Measurements from ENCODE around the gene FOXN3.
A peak's percentile ranks its signal among the peaks of the same experiment; 100 is the strongest.

Gene FOXN3

DNA sequence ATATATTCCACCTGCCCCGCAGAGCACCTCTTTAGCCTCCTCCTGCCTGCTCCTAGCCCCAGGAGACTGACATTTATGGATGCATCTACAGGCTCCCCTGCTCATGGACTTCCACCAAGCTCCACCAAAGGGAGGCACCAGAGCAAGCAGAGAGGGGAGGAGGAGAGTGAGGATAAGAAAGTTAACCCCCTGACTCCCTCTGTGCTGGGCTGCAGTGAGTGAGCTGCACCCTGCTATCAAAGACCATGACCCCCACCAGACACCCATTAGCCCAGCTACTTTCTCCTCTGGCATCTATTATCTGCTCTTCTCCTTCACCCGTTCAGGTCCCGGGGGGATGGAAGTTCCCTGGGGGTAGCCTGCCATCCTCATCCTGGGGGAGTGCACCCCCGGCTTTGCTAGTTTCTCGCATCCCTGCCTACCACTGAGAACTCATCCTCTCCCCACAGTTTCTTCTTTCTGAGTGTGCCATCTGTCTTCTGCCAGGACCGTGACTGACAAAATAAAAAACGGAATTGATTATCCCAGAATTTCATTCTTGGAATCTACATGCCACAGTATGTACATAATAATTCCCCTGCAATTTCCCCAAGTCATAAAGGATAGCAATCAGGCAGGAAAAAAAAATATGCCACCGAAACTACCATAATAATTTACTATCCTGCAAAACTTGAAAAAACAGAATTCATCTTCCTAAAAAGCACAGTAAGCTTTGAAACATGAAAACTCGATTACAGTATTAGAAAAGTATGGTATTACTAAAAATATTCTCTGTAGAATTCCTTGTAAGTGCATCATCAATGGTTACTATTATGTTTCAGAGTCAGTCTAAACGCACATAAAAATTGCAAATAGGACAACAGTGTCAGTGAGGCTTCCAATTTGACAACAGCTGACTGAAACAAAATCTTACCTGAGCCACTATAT is 45.2 kb downstream of the FOXN3 start:
- peaks cover 76% of the 10 kb centered on the region for H3K4me1 Mint-ChIP-seq (ENCODE audit: low read depth)
- no peak overlapping the region for H3K4me3 Mint-ChIP-seq
- no peak overlapping the region for H3K27ac Mint-ChIP-seq
- no peaks in the 10 kb centered on the region for H3K27me3 Mint-ChIP-seq
- peaks cover 4% of the 10 kb centered on the region for H3K9me3 Mint-ChIP-seq
- peaks cover 27% of the 10 kb centered on the region for H3K36me3 Mint-ChIP-seq (ENCODE audit: low read depth)

DNA sequence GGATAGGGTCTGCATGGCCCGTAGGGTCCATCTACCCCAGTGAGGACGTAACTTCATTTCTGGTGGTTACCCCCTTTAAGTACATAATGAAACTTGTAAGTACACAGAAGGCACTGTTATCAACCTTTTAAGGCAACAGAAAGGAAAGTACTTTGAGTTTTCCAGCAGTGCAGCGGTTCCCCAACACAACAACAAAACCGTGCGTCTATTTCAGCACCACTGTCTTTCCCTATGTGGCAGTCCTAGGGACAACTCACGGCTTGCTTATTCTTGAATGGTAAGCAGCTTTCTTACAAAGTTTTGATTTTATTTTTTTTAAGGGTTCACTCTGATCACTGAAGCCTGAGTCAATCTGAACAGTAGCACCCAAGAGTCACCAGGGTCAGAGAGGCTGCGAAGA is 46.3 kb downstream of the FOXN3 start:
- Mint-ChIP-seq H3K27ac (no peak overlapping the region), H3K4me1 (ENCODE audit: low read depth) (peaks cover 80% of the 10 kb centered on the region), H3K27me3 (no peaks in the 10 kb centered on the region), H3K9me3 (peaks cover 4% of the 10 kb centered on the region), H3K4me3 (no peak overlapping the region), H3K36me3 (ENCODE audit: low read depth) (peaks cover 27% of the 10 kb centered on the region)

DNA sequence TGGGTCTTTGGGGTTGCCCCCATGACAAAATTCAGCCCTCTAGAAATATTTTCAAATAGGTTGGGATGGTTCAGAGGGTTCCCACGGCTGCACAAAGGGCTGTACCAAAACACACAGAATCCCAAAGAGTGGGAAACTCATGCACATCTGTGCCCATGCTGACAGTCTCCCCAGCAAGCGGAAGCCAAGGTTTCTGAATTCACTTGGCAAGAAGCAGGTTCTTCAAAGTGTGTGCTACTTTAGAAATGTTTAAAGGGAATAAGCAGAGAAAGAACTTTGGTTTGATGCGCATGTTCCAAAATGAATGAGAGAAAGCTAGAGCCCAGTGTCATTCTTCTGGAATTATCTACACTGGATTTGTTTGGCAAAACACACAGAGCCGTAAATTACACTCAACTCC is 46.7 kb downstream of the FOXN3 start:
- Mint-ChIP-seq H3K4me1 (ENCODE audit: low read depth) (peaks cover 82% of the 10 kb centered on the region), H3K27ac (no peak overlapping the region), H3K36me3 (ENCODE audit: low read depth) (peaks cover 27% of the 10 kb centered on the region), H3K4me3 (no peak overlapping the region), H3K27me3 (no peaks in the 10 kb centered on the region), H3K9me3 (peaks cover 4% of the 10 kb centered on the region)

DNA sequence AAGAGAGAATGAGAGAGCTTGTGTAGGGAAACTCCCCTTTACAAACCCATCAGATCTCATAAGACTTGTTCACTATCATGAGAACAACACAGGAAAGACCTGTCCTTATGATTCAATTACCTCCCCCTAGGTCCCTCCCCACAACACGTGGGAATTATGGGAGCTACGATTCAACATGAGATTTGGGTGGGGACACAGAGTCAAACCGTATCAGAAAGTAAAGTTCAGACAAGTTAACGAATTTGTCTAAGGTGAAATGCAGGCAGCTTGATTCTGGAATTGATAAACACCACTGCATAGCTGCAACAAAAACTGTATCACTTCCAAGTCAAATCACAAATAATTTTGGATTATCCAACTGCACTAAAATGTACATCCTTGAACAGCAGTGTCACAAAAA is 47.4 kb downstream of the FOXN3 start:
- Mint-ChIP-seq H3K9me3 (peaks cover 4% of the 10 kb centered on the region), H3K4me3 (no peak overlapping the region), H3K27me3 (no peaks in the 10 kb centered on the region), H3K27ac (no peak overlapping the region), H3K36me3 (ENCODE audit: low read depth) (peaks cover 24% of the 10 kb centered on the region), H3K4me1 (ENCODE audit: low read depth) (peaks cover 83% of the 10 kb centered on the region)

DNA sequence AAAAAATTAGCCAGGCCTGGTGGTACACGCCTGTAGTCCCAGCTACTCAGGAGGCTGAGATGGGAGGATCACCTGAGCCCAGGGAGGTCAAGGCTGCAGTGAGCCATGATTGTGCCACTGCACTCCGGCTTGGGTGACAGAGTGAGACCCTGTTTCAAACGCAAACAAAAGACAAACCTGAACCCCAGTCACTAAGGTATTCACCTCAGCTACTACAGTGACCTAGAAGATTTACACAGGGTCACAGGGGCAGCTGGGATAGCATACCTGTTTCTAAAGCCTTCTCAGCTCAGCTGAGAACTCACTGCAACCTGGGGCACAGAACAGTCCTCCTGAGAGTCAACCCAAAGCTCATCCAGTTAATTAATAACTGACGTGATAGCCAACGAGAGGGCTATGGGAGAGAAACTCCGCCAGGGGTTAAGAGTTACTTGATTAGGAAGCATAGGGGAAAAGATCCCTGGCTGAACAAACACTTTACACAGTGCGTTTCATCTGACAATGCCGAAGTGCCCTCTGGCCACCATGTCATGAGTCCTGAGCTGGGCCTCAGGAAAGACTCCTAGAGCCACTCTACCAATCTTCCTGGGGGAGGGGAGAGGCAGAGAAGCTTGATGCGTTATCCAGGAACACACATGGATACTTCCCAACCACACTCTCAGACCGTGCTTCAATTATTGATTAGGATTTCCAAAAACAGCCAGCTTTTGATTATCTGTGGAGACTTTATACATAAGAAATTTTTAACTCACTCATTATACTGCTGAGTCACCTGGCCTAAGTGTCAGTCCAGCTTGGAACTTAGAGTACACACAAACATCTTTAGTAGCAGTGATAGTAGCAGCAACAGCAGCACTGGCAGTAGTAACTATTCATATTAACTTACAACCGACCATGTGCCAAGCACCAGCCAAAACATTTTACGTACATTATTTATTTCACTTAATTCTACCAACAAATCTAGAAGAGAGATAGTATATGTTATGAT is 48.2 kb downstream of the FOXN3 start:
- Mint-ChIP-seq H3K9me3 (peaks cover 4% of the 10 kb centered on the region), H3K27ac (peak overlapping the region; percentile 9), H3K27me3 (no peaks in the 10 kb centered on the region), H3K4me1 (ENCODE audit: low read depth) (peaks cover 87% of the 10 kb centered on the region), H3K36me3 (ENCODE audit: low read depth) (peaks cover 25% of the 10 kb centered on the region), H3K4me3 (no peak overlapping the region)

DNA sequence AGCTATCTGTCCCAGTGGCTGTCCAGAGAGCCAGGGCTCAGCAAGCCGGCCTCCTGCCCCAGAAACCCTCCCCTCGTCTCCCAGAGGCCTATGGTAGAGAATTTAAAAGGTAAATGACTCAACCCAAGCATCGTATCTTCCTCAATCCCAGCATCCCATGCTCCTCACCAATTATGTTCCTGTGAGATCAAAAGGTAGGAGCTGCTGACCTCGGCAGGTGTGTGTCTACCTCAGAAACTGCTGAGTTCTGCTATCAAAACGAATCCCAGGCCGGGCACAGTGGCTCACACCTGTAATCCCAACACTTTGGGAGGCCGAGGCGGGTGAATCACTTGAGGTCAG is 49.3 kb downstream of the FOXN3 start:
- H3K36me3 Mint-ChIP-seq (ENCODE audit: low read depth): peaks cover 20% of the 10 kb centered on the region
- H3K9me3 Mint-ChIP-seq: peaks cover 4% of the 10 kb centered on the region
- H3K4me3 Mint-ChIP-seq: no peak overlapping the region
- peaks cover 89% of the 10 kb centered on the region for H3K4me1 Mint-ChIP-seq (ENCODE audit: low read depth)
- H3K27ac Mint-ChIP-seq: peak overlapping the region; percentile 36
- H3K27me3 Mint-ChIP-seq: no peaks in the 10 kb centered on the region

DNA sequence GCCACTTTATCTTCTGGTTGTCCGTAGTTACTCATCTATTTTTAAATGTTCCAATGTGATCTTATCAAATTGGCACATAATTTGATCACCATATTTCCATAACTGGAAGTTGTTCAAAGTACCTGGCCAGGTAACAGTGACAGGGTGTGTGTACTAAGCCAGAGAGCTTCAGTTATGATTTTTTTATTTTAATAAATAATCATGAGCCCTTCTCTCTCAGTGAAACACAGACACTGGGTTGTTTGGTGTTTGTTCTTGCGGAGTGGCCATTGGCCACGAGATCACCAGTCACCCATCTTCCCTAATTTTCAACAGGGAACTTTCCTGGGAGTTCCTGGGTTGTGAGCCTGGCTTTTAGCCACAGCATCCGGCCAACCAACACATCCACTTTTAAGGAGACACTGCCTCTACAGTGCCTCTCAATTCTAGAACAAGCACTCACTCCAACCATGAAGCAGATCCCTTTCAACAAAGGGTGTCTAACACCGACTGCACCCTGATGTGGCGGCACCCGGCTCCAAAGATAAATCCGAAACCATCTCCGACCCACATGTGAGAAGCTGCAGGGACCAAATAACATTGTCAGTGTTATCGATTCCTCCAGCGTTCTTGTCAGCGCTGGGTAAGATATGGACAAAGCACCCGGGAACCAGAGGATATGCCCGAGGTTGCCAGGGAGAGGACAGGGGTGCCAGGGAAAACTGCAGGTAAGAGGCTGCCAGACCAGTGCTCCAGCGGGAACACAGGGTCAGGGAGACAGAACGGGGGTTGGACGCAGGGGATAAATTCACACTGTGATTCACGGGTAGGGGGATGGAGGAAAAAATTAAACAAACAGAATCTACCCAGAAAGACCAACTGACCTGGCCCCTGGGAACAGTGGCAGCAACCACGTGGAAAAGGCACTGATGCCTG is 49.9 kb downstream of the FOXN3 start:
- H3K9me3 Mint-ChIP-seq: peaks cover 4% of the 10 kb centered on the region
- peaks cover 84% of the 10 kb centered on the region for H3K4me1 Mint-ChIP-seq (ENCODE audit: low read depth)
- peaks cover 20% of the 10 kb centered on the region for H3K36me3 Mint-ChIP-seq (ENCODE audit: low read depth)
- H3K4me3 Mint-ChIP-seq: peak overlapping the region; percentile 43
- no peaks in the 10 kb centered on the region for H3K27me3 Mint-ChIP-seq
- H3K27ac Mint-ChIP-seq: peak overlapping the region; percentile 66

DNA sequence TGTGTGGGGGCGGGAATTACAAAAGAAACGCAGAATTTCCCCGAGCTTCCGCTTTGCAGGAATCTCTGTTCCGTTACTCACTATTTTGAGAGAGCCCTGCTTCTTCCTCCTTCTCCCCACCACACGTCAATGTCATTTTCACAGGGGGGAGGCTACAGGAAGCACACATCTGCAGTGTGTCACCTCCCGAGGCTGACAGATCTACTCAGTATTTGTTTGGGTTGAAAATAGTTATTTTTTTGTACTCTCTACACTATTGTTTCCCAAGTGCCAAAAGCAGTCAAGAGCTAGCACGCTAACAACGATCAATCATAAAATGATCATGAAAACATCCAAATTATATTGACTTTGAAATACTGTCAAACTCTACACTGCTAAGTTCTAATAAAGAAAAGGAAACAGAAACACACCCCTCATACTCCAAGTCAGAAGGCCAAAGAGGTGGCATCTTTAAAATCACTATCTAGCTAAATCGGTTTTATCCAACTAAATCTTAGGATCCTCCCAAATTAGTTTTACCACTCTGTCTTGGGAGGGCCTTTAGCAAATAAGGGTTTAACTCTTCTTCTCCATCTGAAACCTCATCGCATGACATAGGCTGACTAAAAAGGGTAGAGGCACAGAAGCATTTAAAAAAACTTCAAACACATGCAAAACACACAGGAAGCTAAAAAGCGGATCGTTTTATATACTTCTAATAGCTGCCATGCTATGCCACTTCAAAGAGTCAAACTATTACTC is 51.8 kb downstream of the FOXN3 start:
- Mint-ChIP-seq H3K4me1 (ENCODE audit: low read depth) (peaks cover 72% of the 10 kb centered on the region), H3K27me3 (no peaks in the 10 kb centered on the region), H3K27ac (peak overlapping the region; percentile 94), H3K9me3 (peaks cover 4% of the 10 kb centered on the region), H3K36me3 (ENCODE audit: low read depth) (peaks cover 13% of the 10 kb centered on the region), H3K4me3 (peak overlapping the region; percentile 83)

DNA sequence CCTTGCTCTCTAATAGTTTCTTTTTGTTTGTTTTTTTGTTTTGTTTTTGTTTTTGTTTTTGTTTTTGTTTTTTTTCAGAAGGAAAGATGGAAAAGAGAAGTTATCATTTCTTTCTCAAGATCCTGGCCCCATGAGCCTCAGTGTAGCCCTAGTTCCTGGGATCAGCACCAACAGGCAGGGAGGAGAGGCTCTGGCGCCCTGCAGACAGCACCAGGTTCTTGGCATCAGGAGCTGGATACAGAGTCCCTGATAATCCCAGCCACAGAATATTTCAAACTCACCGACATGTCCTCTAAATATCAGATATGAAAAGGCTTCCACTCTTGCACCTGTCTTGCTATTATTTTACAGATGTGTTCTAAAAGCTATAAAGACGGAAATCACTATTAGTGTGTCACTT is 52.7 kb downstream of the FOXN3 start:
- Mint-ChIP-seq H3K36me3 (ENCODE audit: low read depth) (peaks cover 17% of the 10 kb centered on the region), H3K4me1 (ENCODE audit: low read depth) (peaks cover 71% of the 10 kb centered on the region), H3K27me3 (no peaks in the 10 kb centered on the region), H3K27ac (peak overlapping the region; percentile 94), H3K9me3 (no peaks in the 10 kb centered on the region), H3K4me3 (peak overlapping the region; percentile 83)

DNA sequence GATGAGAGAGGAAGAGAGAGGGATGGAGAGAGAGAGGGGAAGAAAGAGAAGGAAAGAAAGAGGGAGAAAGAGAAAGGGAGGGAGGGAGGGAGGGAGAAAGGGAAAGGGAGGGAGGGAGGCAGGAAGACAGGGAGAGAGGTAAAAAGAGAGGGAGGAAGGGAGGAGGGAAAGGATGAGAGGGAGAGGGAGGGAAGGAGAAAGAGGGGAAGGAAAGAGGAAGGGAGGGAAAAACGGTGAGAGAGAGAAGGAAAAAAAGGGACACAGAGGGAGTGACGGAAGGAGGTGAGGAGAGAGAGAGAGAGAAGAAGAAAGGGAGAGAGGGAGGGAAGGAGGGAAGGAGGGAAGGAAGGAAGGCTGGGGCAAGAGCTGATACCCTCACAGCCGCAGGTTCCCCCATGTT is 56.8 kb downstream of the FOXN3 start:
- Mint-ChIP-seq H3K36me3 (ENCODE audit: low read depth) (peaks cover 22% of the 10 kb centered on the region), H3K4me1 (ENCODE audit: low read depth) (peaks cover 58% of the 10 kb centered on the region), H3K4me3 (no peak overlapping the region), H3K27me3 (no peaks in the 10 kb centered on the region), H3K27ac (peak overlapping the region; percentile 78), H3K9me3 (no peaks in the 10 kb centered on the region)

DNA sequence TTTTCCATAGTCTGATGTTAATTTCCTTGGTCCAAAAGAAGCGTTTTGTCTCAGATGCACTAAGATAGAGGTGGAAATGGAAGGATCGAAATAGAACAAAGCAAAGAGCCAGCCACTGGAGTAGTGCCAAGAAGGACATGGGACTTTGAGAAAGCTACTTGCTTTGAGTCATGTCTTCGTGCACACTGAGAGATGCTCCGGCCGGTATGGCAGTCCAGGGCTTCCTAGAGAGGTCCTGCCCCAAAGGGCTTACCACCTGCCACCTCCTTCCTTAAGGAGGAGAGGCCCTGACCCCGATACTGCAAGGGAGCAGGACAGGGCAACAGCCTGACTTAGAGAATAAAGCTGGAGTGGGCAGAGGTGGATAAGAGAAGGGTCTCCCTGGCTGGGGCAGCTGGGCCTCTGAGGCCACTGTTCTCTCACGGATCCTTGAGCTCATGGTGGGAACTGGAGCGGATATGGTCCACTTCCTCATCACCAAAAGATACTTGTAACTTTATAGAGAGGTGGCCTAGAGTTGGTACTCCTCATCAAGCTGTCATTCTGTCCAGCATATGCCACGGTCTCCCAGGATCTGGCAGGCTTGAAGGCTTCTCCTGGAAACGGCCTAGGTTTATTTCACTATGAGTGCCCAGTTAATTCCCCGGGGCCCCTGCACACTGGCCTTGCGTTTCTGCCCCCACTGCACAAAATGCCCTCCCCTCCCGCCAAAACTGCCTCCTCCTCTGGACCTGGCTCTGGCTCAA is 57.4 kb downstream of the FOXN3 start:
- Mint-ChIP-seq H3K4me1 (ENCODE audit: low read depth) (peaks cover 52% of the 10 kb centered on the region), H3K27me3 (no peaks in the 10 kb centered on the region), H3K9me3 (no peaks in the 10 kb centered on the region), H3K4me3 (no peak overlapping the region), H3K27ac (peak overlapping the region; percentile 78), H3K36me3 (ENCODE audit: low read depth) (peaks cover 22% of the 10 kb centered on the region)

DNA sequence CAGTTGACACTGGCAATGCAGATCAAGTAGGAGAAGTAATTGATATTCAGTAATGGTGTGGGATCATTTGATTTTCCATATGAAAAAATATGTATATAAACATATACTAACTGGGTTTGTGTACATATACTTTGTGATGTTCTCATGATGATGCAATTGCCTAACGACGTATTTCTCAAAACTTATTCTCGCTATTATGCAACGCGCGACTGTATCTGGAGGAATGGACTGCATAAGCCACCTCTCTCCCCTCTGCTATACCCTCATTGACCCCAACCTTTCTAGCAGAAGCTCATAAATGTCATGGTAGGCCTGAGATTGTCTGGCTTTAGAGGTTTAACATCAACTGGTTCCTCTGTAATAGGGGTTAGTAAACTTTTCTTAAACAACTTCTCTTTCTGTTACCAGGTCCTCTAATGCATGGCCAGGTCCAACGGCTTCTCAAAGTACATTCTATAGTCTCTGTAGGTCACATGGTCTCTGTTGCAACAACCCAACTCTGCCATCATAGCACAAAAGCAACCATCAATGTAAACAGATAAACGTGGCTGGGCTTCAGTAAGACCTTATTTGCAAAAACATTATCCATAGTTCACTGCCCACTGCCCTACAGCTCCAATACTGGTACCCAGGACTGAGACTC is 59.3 kb downstream of the FOXN3 start:
- H3K4me3 Mint-ChIP-seq: no peak overlapping the region
- H3K9me3 Mint-ChIP-seq: no peaks in the 10 kb centered on the region
- H3K27me3 Mint-ChIP-seq: no peaks in the 10 kb centered on the region
- peaks cover 21% of the 10 kb centered on the region for H3K36me3 Mint-ChIP-seq (ENCODE audit: low read depth)
- no peak overlapping the region for H3K27ac Mint-ChIP-seq
- H3K4me1 Mint-ChIP-seq (ENCODE audit: low read depth): peaks cover 48% of the 10 kb centered on the region

DNA sequence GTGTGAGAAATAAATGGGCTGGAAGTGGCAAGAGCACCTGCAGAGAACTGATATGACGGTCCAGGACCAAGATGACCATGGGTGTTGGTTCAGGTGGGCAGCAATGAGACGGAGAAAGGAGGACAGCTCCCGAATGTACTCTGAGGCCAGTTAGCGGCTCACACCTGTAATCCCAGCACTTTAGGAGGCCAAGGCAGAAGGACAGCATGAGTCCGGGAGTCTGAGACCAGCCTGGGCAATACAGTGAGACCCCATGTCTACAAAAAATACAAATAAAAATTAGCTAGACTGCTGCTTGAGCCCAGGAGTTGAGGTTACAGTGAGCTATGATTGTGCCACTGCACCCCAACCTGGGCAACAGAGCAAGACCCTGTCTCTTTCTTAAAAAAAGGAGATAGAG is 60.1 kb downstream of the FOXN3 start:
- Mint-ChIP-seq H3K27me3 (no peaks in the 10 kb centered on the region), H3K9me3 (no peaks in the 10 kb centered on the region), H3K4me3 (no peak overlapping the region), H3K36me3 (ENCODE audit: low read depth) (peaks cover 23% of the 10 kb centered on the region), H3K4me1 (ENCODE audit: low read depth) (peaks cover 55% of the 10 kb centered on the region), H3K27ac (no peak overlapping the region)
